Sigmoid colon (tissue), 4 donors: ENCODE results near the gene SLC22A4.

ENCODE experiments used
- EP300 ChIP-seq, 4 donors: sonication (generic); formaldehyde crosslinking; IDR thresholded peaks; one replicate each; pipeline ENCODE4 v1.6.1; 2017; ENCODE audit warnings: antibody characterized with exemption in 4 of 4
- POLR2A ChIP-seq, 2 donors: fragments of 450-650 bp; IDR thresholded peaks; one replicate each; pipeline ENCODE4 v1.6.1; 2016; ENCODE audit warnings: antibody characterized with exemption in 2 of 2, mild to moderate bottlenecking in 2 of 2, moderate library complexity in 2 of 2
- POLR2AphosphoS5 ChIP-seq, 4 donors: sonication (generic); formaldehyde crosslinking; IDR thresholded peaks; one replicate each; pipeline ENCODE4 v1.6.1; 2017; ENCODE audit warnings: antibody characterized with exemption in 4 of 4
- TF ChIP-seq, protein P1 (sequence below), 4 experiments: fragments of 450-650 bp in 3 of 4; fragments of 200-600 bp in 1 of 4; IDR thresholded peaks; one replicate each; pipeline ENCODE4 v1.5.1; 2016 to 2019; ENCODE audit warnings: antibody characterized with exemption in 4 of 4, mild to moderate bottlenecking in 3 of 4, moderate library complexity in 2 of 4

DNA sequence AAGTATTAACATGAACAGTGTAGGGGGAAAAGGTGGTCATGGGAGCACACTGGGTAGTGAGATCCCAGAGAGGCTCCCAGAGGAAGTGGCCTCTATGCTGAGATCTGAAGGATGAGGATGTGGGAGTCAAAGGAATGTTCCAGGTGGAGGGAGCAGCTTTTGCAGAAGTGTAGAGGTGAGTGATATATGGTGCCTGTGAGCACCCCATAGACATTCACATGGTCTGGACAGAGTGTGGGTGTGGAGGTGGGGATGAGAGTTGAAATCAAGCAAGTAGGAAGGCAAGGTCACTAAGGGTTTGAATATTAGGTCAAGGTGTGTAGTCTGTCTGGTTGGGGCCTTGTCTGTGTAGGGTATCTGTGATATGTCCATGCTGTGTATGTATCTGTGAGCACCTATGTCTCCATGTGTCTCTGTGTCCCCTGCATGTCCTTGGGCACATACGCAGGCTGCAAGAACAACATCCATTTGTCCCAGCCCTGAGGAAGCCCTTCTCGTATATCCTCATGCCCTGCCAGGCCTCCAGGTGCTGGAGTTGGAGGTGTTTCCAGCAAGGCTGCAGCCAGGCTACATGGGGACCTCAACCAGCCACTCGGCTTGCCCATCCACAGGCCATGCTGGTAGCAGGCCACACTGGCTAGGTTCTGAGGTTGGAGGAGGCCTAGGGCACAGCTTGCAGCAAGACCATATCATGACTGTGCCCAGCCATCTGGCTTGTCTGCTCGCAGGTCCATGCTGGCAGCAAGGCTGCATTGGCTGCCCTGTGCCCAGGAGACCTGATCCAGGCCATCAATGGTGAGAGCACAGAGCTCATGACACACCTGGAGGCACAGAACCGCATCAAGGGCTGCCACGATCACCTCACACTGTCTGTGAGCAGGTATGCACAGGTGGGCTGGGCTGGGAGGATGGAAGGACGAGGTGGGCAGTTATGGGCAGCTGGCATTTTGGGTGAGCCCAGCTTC lies 32.0 kb upstream of the SLC22A4 start:
- TF ChIP-seq EP300 (IDR thresholded peaks at IDR 0.05) (no peak), POLR2AphosphoS5 (IDR thresholded peaks at IDR 0.05) (no peak), POLR2A (IDR thresholded peaks at IDR 0.05) (no peak)
- TF ChIP-seq, protein P1, sequence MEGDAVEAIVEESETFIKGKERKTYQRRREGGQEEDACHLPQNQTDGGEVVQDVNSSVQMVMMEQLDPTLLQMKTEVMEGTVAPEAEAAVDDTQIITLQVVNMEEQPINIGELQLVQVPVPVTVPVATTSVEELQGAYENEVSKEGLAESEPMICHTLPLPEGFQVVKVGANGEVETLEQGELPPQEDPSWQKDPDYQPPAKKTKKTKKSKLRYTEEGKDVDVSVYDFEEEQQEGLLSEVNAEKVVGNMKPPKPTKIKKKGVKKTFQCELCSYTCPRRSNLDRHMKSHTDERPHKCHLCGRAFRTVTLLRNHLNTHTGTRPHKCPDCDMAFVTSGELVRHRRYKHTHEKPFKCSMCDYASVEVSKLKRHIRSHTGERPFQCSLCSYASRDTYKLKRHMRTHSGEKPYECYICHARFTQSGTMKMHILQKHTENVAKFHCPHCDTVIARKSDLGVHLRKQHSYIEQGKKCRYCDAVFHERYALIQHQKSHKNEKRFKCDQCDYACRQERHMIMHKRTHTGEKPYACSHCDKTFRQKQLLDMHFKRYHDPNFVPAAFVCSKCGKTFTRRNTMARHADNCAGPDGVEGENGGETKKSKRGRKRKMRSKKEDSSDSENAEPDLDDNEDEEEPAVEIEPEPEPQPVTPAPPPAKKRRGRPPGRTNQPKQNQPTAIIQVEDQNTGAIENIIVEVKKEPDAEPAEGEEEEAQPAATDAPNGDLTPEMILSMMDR (IDR thresholded peaks at IDR 0.05): no peak
